Spinal cord (tissue), 10 donors: ENCODE data around the gene ARL9. TPM values are rescaled to one million over a fixed set of nuclear protein-coding genes. Genes with fewer than 3 reads are reported as not detected.

Experiments
- DNase-seq, 6 donors: peaks; one replicate each; pipeline versions ENCODE4 v3.0.0 to v3.0.0-alpha.2; 2013 to 2015; ENCODE audit warnings: low spot score in 6 of 6, low read depth in 4 of 6
- H3K27ac ChIP-seq: one replicate; pipeline ENCODE4 v1.5.1; 2013; ENCODE audit warnings: low read depth, low read length, control low read depth
- H3K27me3 ChIP-seq: one replicate; pipeline ENCODE4 v1.6.1; 2013; ENCODE audit warnings: low read length; ENCODE audit not compliant: control insufficient read depth, insufficient read depth
- H3K36me3 ChIP-seq: one replicate; pipeline ENCODE4 v1.6.1; 2013; ENCODE audit warnings: low read length; ENCODE audit not compliant: control insufficient read depth, insufficient read depth
- H3K4me1 ChIP-seq: one replicate; pipeline ENCODE4 v1.6.1; 2013; ENCODE audit warnings: low read length; ENCODE audit not compliant: control insufficient read depth, insufficient read depth
- H3K4me3 ChIP-seq: one replicate; pipeline ENCODE4 v1.5.1; 2013; ENCODE audit warnings: low read depth, low read length, control low read depth
- H3K9me3 ChIP-seq: one replicate; pipeline ENCODE4 v1.6.1; 2013; ENCODE audit warnings: low read length; ENCODE audit not compliant: control insufficient read depth, insufficient read depth
- WGBS: methylation state at CpG from one replicate; pipeline ENCODE4 v1.1.5; 2013; ENCODE audit warnings: missing lambda C conversion rate; ENCODE audit not compliant: insufficient coverage; 5-methylcytosine and 5-hydroxymethylcytosine counted together
- polyA plus RNA-seq, 2 donors: library from polyadenylated mRNA; unstranded; fragments of 120-200 nt; gene quantifications; one replicate each; pipeline ENCODE4 v1.2.1, GENCODE V29; 2013; ENCODE audit not compliant: insufficient read length in 2 of 2
- total RNA-seq, 2 donors: library from RNA; depleted of rRNA in 1 of 2; stranded (reverse); fragments of 120-200 nt in 1 of 2; fragments of >200 nt in 1 of 2; gene quantifications; one replicate each; pipeline versions ENCODE4 v1.2.3 to v1.2.4, GENCODE V29; 2013 to 2014
- donor health status: healthy.

ARL9 gene
- total and polyA plus RNA-seq, 4 donors = 1.2 to 4.3 (median 2.2) TPM

DNA sequence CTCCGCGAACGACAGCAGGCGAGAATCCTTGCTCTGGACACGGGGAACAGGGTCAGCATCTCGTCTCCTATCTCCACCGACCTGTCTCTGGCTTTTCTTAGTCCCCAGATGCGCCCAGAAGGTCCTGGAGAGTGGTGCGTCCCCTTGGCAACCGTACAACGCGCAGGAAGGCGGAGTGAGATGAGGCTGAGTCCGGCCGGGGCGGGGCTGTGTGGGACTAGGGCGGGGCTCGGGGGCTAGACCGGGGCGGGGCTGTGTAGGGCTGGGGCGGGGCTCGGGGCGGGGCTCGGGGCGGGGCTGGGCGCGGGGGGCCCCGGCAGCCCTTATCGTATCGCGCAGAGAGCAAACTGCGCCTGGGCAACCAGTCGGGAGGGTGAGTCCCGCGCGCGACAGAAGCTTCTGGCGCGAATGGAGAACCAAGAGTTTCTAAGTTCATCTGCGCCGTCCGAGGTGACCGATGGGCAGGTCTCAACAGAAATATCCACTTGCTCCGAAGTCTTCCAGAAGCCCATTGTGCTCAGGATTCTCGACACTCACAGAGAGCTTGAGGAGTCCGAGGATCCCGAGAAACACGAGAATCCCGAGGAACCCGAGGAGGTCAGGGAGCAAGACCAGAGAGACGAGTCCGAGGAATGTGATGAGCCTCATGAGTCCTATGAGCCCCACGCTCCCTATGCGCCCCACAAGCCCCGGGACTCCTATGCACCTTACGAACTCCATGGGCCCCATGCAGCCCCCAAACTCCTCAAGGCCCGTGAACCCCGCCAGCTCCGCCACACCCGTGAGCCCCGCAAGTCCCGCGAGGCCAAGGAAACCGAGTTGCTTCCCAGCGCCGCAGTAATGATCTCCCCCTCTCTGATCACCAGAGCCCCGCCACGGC lies 24.9 kb downstream of the ARL9 start:
- WGBS = under 1% methylated on average over 63 of the region's 68 CpGs

DNA sequence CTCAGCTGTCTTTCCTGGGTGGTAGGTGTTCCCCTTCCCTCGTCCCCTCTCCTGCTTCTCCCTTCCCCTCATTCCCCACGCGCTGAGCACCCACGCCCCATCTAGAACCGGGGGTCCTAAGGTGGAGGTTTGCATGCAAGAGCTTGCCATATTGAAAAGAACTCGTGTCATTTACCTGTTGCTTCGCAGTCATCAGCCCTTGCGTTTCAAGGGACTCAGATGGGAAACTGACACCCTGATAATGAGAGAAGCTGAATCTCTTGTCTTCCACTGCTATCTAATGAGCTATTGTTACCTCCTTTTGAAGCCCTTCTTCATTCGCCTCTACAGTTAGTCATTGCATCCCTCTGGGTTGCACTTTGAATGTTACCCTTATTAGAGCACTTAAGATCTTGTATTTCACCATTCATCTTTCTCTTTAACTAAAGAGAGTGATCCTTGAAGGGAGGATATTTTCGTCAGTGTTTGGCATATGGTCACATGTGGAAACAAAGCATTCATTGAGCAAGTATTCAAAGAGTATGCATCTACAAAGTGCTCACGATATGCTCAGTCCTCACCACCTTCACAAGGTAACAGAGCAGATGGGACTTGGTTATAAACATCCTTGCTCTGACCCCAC lies 25.7 kb downstream of the ARL9 start:
- Histone ChIP-seq H3K4me3 (peak overlapping the region; percentile 59), H3K4me1 (peaks cover 10% of the 10 kb centered on the region), H3K36me3 (no peaks in the 10 kb centered on the region), H3K27ac (no peak overlapping the region), H3K9me3 (no peaks in the 10 kb centered on the region), H3K27me3 (peaks cover 5% of the 10 kb centered on the region)
- DNase-seq = peak in 1 of 6 donors; percentile 6
- WGBS = 26% methylated on average over 8 of the region's 11 CpGs

More for the DNA sequence above, 24.9 kb downstream of the ARL9 start:
- H3K36me3 ChIP-seq = no peaks in the 10 kb centered on the region
- no peaks in the 10 kb centered on the region for H3K9me3 ChIP-seq
- peak overlapping the region; percentile 59 for H3K4me3 ChIP-seq
- no peak overlapping the region for H3K27ac ChIP-seq
- H3K27me3 ChIP-seq = peaks cover 5% of the 10 kb centered on the region
- DNase-seq = peak; percentile 24 to 90 (median 55)
- H3K4me1 ChIP-seq = peaks cover 10% of the 10 kb centered on the region

DNA sequence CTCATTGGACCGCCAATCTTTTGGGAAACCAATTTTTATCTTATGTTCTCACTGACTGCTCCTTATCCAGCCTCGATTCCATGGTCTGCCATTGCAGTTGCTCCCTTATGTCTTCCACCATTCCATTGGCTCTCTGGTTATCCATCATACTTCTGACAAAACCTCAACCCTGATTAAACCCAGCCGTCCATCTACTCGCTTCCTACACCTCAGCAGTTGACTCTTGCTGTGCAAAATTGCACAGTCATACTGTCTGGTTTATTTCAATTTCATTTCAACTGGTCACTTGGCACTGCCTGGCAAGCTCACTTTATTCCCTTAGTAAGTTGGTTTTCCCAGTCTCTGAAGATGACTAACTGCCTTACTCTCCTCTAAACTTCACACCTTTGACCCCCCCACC lies 26.2 kb downstream of the ARL9 start:
- Histone ChIP-seq H3K4me3 (no peak overlapping the region), H3K27ac (no peak overlapping the region), H3K9me3 (no peaks in the 10 kb centered on the region), H3K4me1 (peaks cover 10% of the 10 kb centered on the region), H3K36me3 (no peaks in the 10 kb centered on the region), H3K27me3 (peaks cover 5% of the 10 kb centered on the region)
- no peak for DNase-seq
- 86% methylated on average over 4 of the region's 4 CpGs for WGBS

DNA sequence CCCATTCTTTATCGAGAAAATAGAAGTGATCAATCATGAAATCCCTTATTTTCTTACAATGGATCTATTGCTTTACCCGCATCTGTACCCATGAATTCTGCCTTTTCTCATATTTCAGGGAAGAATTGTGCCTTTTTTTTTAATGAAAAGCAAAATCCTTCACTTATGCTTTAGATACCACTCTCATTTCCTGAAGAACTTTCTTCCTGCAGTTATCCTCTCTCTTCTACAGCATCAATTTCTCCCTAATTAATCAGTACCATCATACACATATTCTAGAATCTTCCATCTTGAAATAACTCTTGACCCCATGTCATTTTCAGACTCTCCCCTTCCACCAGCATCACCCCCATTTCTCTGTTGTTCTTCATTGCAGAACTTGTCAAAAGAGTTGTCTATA lies 26.6 kb downstream of the ARL9 start:
- Histone ChIP-seq H3K27me3 (peaks cover 5% of the 10 kb centered on the region), H3K4me1 (peaks cover 10% of the 10 kb centered on the region), H3K27ac (no peak overlapping the region), H3K9me3 (no peaks in the 10 kb centered on the region), H3K4me3 (no peak overlapping the region), H3K36me3 (no peaks in the 10 kb centered on the region)
- no peak for DNase-seq
- 100% methylated on average over 1 of the region's 2 CpGs for WGBS

DNA sequence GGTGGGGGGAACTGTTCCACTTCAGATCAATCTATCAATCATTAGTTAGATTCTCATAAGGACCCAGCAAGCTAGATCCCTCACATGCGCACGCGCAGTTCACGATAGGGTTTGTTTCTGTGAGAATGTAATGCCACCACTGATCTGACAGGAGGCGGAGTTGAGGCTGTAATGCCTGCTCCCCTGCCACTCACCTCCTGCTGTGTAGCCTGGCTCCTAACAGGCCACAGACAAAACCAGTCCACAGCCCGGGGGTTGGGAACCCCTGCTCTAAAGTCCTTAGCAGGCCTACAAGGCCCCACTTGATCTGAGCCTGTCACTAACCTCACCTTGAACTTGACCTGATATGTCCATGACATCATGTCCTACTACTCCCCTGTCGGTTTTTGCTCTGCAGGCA lies 30.3 kb downstream of the ARL9 start:
- H3K36me3 ChIP-seq = no peaks in the 10 kb centered on the region
- 79% methylated on average over 3 of the region's 7 CpGs for WGBS

DNA sequence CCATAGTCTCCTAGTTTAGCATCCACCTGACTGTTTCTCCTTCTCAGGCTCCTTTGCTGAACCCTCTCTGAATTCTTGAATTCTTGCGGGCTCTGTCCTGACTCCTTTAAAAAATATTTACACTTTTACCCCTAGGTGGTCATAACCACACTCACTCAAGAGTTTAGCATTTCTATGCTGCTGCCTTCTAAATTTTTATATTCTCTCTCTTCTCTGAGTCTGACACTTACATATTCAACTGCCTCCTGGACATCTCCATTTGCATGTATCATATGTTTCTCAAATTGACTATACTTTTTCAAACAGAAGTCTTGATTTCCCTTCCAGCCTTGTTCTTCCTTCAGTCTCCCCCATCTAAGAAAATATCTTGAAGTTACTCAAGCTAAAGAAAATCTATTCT lies 31.6 kb downstream of the ARL9 start:
- Histone ChIP-seq H3K9me3 (no peaks in the 10 kb centered on the region), H3K27me3 (no peaks in the 10 kb centered on the region), H3K36me3 (no peaks in the 10 kb centered on the region), H3K4me1 (no peaks in the 10 kb centered on the region), H3K4me3 (no peak overlapping the region), H3K27ac (no peak overlapping the region)
- DNase-seq = no peak
- 94% methylated on average over 1 of the region's 1 CpG for WGBS

More for the DNA sequence above, 30.3 kb downstream of the ARL9 start:
- Histone ChIP-seq H3K9me3 (no peaks in the 10 kb centered on the region), H3K4me1 (peaks cover 3% of the 10 kb centered on the region), H3K27ac (no peak overlapping the region), H3K27me3 (peaks cover 4% of the 10 kb centered on the region), H3K4me3 (no peak overlapping the region)
- no peak for DNase-seq

DNA sequence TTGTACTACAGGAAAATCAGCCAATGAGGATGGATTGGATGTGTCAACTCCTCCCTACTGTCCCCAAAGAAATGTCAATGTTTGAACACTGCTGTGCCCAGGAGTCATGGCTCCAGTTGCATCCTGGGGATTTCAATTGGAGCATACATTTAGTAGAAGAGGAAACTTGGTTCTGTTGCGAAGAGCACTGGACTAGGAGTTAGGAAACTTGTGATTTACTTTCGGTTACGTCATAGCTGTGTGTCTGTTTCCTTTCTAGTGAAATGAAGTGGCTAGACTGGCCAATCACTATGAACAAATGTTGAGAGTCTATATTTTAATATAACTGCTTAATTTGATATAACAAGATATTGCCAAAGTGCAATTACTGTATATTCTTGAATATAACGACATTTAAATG lies 35.2 kb downstream of the ARL9 start:
- WGBS = 100% methylated on average over 1 of the region's 4 CpGs
- Histone ChIP-seq H3K36me3 (no peaks in the 10 kb centered on the region), H3K27ac (no peak overlapping the region), H3K4me1 (peaks cover 7% of the 10 kb centered on the region), H3K27me3 (no peaks in the 10 kb centered on the region), H3K4me3 (no peak overlapping the region), H3K9me3 (no peaks in the 10 kb centered on the region)
- DNase-seq = no peak

DNA sequence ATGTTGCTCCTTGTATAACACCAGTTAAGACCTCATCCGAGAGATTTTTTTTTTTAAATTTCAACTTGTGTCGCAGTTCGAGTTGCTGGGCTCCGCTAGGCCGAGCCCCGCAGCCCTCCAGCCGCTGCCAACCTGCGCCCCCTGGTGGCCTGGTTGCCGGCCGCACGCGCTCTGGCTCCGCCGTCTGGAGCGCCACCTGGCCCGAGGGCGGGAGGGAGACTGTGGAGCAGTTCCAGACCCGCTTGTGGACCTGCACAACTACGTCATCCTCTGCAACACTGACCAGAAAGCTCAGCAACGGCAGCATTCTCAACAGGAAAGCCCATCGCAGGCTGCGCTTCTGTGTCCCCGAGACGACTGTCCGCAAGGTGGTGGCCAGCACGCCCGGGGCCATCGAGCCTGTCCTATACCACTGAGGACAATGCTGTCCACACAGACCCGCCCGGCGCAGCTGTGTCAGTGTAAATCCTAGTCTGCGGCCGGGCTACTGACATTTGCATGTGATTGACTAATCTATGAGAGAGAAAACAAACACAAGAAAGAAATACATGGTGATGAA lies 39.1 kb downstream of the ARL9 start:
- H3K27me3 ChIP-seq = no peaks in the 10 kb centered on the region
- H3K36me3 ChIP-seq = no peaks in the 10 kb centered on the region
- H3K27ac ChIP-seq = no peak overlapping the region
- DNase-seq = peak; percentile 39 to 93 (median 72)
- peak overlapping the region; percentile 40 for H3K4me3 ChIP-seq
- WGBS = 4% methylated on average over 33 of the region's 33 CpGs
- H3K9me3 ChIP-seq = no peaks in the 10 kb centered on the region
- H3K4me1 ChIP-seq = peaks cover 7% of the 10 kb centered on the region

DNA sequence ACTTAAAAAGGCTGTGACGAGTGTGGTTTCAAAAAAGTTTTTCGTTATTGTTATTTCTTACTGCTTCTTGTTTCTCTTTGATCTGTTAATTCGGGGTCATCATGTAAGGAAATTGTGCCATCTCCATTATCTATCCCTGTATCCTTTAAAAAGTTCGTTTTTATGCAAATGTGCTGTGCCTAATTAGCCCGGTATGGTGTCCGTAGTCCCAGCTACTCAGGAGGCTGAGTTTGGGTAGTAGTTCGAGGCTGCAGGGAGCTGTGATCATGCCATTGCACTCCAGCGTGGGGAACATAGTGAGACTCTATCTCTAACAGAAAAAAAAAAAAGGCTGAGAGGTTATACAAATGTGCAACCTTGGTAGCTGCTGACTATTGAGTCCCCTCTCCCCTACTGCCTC lies 45.1 kb downstream of the ARL9 start:
- Histone ChIP-seq H3K36me3 (no peaks in the 10 kb centered on the region), H3K4me1 (no peaks in the 10 kb centered on the region), H3K27ac (no peak overlapping the region), H3K4me3 (no peak overlapping the region), H3K27me3 (no peaks in the 10 kb centered on the region), H3K9me3 (no peaks in the 10 kb centered on the region)
- 37% methylated on average over 3 of the region's 8 CpGs for WGBS
- no peak for DNase-seq
